Ectodermal cell (in vitro differentiated cells): ENCODE measurements around the gene ZNF407. TPM values are rescaled to one million over a fixed set of nuclear protein-coding genes. Genes with fewer than 3 reads are reported as not detected.

Source experiments
- H3K27ac ChIP-seq: 2 replicates; pipeline ENCODE4 v1.7.0; 2013; ENCODE audit warnings: mild to moderate bottlenecking, low read depth, low read length; ENCODE audit not compliant: insufficient read depth, poor library complexity, severe bottlenecking
- H3K27me3 ChIP-seq: 2 replicates; pipeline ENCODE4 v1.7.0; 2013; ENCODE audit warnings: mild to moderate bottlenecking, low read length; ENCODE audit not compliant: insufficient read depth, control insufficient read depth, poor library complexity, severe bottlenecking
- H3K36me3 ChIP-seq: one replicate; pipeline ENCODE4 v1.7.0; 2013; ENCODE audit warnings: low read length; ENCODE audit not compliant: control insufficient read depth, insufficient read depth
- H3K4me1 ChIP-seq: one replicate; pipeline ENCODE4 v1.7.0; 2013; ENCODE audit warnings: low read length; ENCODE audit not compliant: control insufficient read depth, insufficient read depth
- H3K4me3 ChIP-seq: 2 replicates; pipeline ENCODE4 v1.7.0; 2013; ENCODE audit warnings: low read depth, low read length, control low read depth; ENCODE audit not compliant: insufficient read depth
- H3K9me3 ChIP-seq: 2 replicates; pipeline ENCODE4 v1.7.0; 2013; ENCODE audit warnings: mild to moderate bottlenecking, low read length, moderate library complexity; ENCODE audit not compliant: control insufficient read depth
- WGBS, 2 experiments: methylation state at CpG; one replicate each; pipeline ENCODE4 v1.1.7; 2013; ENCODE audit warnings: missing lambda C conversion rate in 2 of 2; 5-methylcytosine and 5-hydroxymethylcytosine counted together
- polyA plus RNA-seq, 4 experiments: library from polyadenylated mRNA; stranded (reverse); fragments of 50-300 nt; gene quantifications; one replicate each; pipeline ENCODE4 v1.2.3, GENCODE V29; 2013

Gene ZNF407, protein sequence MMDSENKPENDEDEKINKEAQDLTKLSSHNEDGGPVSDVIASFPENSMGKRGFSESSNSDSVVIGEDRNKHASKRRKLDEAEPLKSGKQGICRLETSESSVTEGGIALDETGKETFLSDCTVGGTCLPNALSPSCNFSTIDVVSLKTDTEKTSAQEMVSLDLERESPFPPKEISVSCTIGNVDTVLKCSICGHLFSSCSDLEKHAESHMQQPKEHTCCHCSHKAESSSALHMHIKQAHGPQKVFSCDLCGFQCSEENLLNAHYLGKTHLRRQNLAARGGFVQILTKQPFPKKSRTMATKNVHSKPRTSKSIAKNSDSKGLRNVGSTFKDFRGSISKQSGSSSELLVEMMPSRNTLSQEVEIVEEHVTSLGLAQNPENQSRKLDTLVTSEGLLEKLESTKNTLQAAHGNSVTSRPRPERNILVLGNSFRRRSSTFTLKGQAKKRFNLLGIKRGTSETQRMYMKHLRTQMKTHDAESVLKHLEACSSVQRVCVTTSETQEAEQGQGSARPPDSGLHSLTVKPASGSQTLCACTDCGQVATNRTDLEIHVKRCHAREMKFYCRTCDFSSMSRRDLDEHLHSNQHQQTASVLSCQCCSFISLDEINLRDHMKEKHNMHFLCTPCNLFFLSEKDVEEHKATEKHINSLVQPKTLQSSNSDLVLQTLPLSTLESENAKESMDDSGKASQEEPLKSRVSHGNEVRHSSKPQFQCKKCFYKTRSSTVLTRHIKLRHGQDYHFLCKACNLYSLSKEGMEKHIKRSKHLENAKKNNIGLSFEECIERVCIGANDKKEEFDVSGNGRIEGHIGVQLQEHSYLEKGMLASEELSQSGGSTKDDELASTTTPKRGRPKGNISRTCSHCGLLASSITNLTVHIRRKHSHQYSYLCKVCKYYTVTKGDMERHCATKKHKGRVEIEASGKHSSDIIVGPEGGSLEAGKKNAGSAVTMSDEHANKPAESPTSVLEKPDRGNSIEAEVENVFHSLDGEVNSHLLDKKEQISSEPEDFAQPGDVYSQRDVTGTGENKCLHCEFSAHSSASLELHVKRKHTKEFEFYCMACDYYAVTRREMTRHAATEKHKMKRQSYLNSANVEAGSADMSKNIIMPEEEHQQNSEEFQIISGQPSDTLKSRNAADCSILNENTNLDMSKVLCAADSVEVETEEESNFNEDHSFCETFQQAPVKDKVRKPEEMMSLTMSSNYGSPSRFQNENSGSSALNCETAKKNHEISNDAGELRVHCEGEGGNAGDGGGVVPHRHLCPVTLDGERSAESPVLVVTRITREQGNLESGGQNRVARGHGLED (N-terminal part only)
- 7.1 TPM for polyA plus RNA-seq (2013, experiment 1 of 4)
- polyA plus RNA-seq (2013, experiment 2 of 4): 6.5 TPM
- polyA plus RNA-seq (2013, experiment 3 of 4): 4.8 TPM
- polyA plus RNA-seq (2013, experiment 4 of 4): 4.7 TPM

GRCh38 chr18:74597662-74598349 is at the start of gene ZNF407:
TSS of gene ZNF407 (plus strand) at chr18:74597870. CDS start at chr18:74631020, 33,150 bp downstream.
- Histone ChIP-seq H3K27me3 (no peaks in the 10 kb centered on the region), H3K36me3 (no peaks in the 10 kb centered on the region), H3K4me1 (peaks cover 5% of the 10 kb centered on the region), H3K9me3 (no peaks in the 10 kb centered on the region), H3K27ac (peak within 1 kb of the TSS; percentile 81), H3K4me3 (peak within 1 kb of the TSS; percentile 68)
- WGBS, 2 experiments: 0% methylated on average over 62 to 64 of the region's 64 CpGs

DNA sequence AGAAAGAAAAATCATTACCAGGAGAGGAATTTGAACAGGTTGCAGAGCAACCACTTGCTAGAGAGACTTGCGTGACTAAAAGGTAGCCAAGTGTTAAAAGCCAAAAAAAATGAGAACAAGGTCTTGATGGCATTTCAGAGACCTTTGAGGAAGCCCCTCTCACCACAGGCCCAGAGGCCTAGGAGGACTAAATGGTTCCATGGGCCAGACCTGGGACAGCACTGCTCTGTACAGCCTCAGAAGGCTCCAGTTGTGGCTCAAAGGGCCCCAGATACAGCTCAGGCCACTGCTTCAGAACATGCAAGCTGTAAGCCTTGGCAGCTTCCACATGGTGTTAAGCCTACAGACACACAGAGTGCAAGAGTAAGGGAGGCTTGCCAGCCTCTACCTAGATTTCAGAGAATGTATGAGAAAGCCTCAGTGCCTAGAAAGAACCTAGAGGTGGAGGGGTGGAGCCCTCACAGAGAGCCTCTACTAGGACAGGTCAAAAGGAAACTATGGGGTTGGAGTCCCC is 48.0 kb upstream of the ZNF407 start:
- no peak overlapping the region for H3K4me3 ChIP-seq
- WGBS, 2 experiments: 93% methylated on average over 1 of the region's 1 CpG

GRCh38 chr18:74550886-74551285 is 46.8 kb upstream of the ZNF407 start:
- Histone ChIP-seq H3K9me3 (peaks cover 4% of the 10 kb centered on the region), H3K27ac (no peak overlapping the region), H3K4me1 (no peaks in the 10 kb centered on the region), H3K27me3 (no peaks in the 10 kb centered on the region), H3K4me3 (no peak overlapping the region), H3K36me3 (no peaks in the 10 kb centered on the region)
- 97 to 99% methylated on average over 6 of the region's 6 CpGs for WGBS, 2 experiments

More for the DNA sequence above, 48.0 kb upstream of the ZNF407 start:
- Histone ChIP-seq H3K4me1 (no peaks in the 10 kb centered on the region), H3K36me3 (no peaks in the 10 kb centered on the region), H3K27me3 (no peaks in the 10 kb centered on the region), H3K27ac (no peak overlapping the region), H3K9me3 (peaks cover 4% of the 10 kb centered on the region)

DNA sequence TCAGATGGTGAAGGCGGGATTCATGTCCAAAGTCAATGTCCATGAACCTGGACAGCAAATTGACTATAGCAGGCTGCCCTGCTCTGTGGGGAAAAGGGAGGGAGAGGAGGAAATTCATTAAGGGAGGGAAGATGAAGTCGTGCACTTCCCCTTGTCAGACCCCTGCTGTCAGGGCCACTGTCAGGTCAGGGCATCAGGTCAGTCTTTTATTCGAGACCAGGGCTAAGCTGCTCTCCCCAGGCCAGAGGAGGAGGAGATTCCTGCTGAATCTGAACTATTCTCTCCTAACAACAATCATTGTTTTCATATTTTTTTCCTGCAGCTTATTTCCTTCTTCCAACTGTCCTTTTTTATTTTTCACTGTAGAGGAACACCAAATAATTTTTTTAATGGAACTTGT is 46.2 kb upstream of the ZNF407 start:
- H3K27me3 ChIP-seq: no peaks in the 10 kb centered on the region

DNA sequence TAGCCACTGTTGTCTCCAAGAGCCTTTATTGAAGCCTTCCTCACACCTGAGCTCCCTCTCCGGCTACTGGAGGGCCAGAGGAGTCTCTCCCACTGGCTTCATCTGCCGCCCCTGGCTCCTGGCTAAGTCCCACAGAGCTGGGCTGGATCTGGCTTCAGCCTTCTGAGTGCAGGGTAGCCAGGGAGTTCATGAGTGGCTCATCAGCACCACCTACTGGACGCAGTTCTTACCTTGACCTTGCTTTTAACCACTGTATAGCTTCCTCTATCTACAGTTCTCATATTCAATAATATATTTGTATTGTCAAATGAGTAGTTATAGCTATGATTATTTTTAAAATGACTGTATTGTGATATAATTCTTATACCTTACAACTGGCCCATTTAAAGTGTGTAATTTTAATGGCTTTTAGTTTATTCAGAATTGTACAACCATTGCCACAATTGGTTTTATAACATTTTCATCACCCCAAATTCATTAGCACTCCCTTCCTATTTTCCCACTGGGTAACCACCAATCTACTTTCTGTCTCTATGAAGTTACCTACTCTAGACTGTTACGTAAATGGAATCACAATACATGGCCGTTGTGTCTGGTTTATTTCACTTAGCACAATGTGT is 45.6 kb upstream of the ZNF407 start:
- H3K36me3 ChIP-seq: no peaks in the 10 kb centered on the region
- peaks cover 4% of the 10 kb centered on the region for H3K9me3 ChIP-seq
- H3K27ac ChIP-seq: no peak overlapping the region
- H3K4me1 ChIP-seq: no peaks in the 10 kb centered on the region
- H3K27me3 ChIP-seq: no peaks in the 10 kb centered on the region
- WGBS, 2 experiments: 40 to 48% methylated on average over 5 of the region's 5 CpGs
- H3K4me3 ChIP-seq: no peak overlapping the region

More for the DNA sequence above, 46.2 kb upstream of the ZNF407 start:
- Histone ChIP-seq H3K9me3 (peaks cover 4% of the 10 kb centered on the region), H3K4me1 (no peaks in the 10 kb centered on the region), H3K4me3 (no peak overlapping the region), H3K36me3 (no peaks in the 10 kb centered on the region), H3K27ac (no peak overlapping the region)
- WGBS, 2 experiments: 34 to 42% methylated on average over 3 of the region's 3 CpGs

DNA sequence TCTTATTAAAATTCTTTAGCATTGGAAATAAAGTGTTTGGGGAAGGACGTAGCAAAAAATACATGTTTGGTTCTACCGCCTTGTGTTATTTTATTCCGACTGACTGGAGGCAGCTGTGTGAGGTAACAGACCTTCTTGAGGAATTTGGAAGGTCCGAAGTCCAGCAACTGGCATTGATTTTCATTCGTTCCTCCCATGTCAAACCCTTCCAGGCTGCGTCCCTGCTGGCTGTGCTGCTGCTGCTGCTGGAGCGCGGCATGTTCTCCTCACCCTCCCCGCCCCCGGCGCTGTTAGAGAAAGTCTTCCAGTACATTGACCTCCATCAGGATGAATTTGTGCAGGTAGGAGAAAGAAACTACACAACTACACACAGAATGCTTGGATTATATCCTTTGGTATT is 41.5 kb upstream of the ZNF407 start:
- WGBS, 2 experiments: 95% methylated on average over 11 of the region's 11 CpGs

GRCh38 chr18:74558096-74558495 is 39.6 kb upstream of the ZNF407 start:
- Histone ChIP-seq H3K36me3 (no peaks in the 10 kb centered on the region), H3K4me3 (no peak overlapping the region), H3K27ac (no peak overlapping the region), H3K9me3 (no peaks in the 10 kb centered on the region), H3K27me3 (no peaks in the 10 kb centered on the region), H3K4me1 (no peaks in the 10 kb centered on the region)
- 77 to 89% methylated on average over 4 of the region's 4 CpGs for WGBS, 2 experiments

More for the DNA sequence above, 41.5 kb upstream of the ZNF407 start:
- no peak overlapping the region for H3K27ac ChIP-seq
- H3K4me3 ChIP-seq: no peak overlapping the region
- H3K9me3 ChIP-seq: no peaks in the 10 kb centered on the region
- no peaks in the 10 kb centered on the region for H3K36me3 ChIP-seq
- H3K4me1 ChIP-seq: no peaks in the 10 kb centered on the region
- H3K27me3 ChIP-seq: no peaks in the 10 kb centered on the region

DNA sequence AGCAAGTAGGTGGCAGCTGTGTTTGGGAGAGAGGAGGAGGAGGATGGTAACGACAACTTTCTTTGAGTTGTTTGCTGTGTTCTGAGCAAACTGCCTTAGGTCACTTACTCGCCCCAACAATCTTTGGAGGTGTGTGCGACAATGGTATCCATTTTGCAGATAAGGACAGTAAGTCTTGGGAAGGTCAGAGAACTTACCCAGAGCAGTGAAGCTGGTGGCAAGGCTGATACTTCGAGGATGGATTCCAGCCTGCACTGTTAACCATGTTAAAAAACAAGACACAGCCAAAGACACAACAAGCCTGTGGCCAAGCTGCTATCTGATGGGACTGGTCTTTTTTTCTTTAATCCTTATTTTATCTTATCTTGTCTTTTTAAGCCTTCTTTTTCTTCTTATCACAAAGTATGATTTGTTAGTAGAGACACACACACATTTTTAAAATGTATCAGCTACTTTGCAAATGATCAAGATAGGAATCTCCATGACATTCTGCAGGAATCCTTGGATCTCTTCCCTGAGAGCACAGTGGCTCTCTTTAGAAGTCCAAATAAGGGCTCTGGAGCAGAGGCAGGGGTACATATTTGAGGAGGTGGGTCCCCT is 35.4 kb upstream of the ZNF407 start:
- WGBS, 2 experiments: 91 to 93% methylated on average over 4 of the region's 4 CpGs
- H3K9me3 ChIP-seq: peaks cover 3% of the 10 kb centered on the region
- H3K4me3 ChIP-seq: no peak overlapping the region
- no peak overlapping the region for H3K27ac ChIP-seq
- no peaks in the 10 kb centered on the region for H3K4me1 ChIP-seq
- H3K36me3 ChIP-seq: no peaks in the 10 kb centered on the region
- no peaks in the 10 kb centered on the region for H3K27me3 ChIP-seq
